Stimulated activated naive CD8-positive, alpha-beta T cell treated with anti-CD3 and anti-CD28 coated beads, Interleukin-15, amount 100 ng/mL, for 72 hours (primary cell): ENCODE data around the gene IL1RN.
A peak's percentile ranks its signal among the peaks of the same experiment; 100 is the strongest.

Source experiments
- ATAC-seq: fragments of 150-1000 bp; cut with Tn5 transposase; 2 replicates; pipeline ENCODE4 v1.10.0; 2021; ENCODE audit warnings: mild to moderate bottlenecking, moderate library complexity
- DNase-seq, 2 donors: peaks; one replicate each; pipeline ENCODE4 v3.0.0; 2021 to 2022
- H3K27ac Mint-ChIP-seq, 2 donors: one replicate each; pipeline ENCODE4 v1.8.0; 2022; ENCODE audit warnings: mild to moderate bottlenecking in 2 of 2, mixed read lengths in 2 of 2, moderate library complexity in 2 of 2
- H3K27me3 Mint-ChIP-seq: one replicate; pipeline ENCODE4 v1.8.0; 2022; ENCODE audit warnings: mixed read lengths
- H3K4me1 Mint-ChIP-seq: one replicate; pipeline ENCODE4 v1.8.0; 2022; ENCODE audit warnings: mild to moderate bottlenecking, mixed read lengths
- H3K4me3 Mint-ChIP-seq, 2 donors: one replicate each; pipeline ENCODE4 v1.8.0; 2022; ENCODE audit warnings: mild to moderate bottlenecking in 2 of 2, mixed read lengths in 2 of 2, moderate library complexity in 1 of 2
- H3K9me3 Mint-ChIP-seq, 2 donors: one replicate each; pipeline ENCODE4 v1.8.0; 2022; ENCODE audit warnings: mixed read lengths in 2 of 2

Gene IL1RN

GRCh38 chr2:113126845-113127645 lies at the start of gene IL1RN:
Gene IL1RN (plus strand): TSS chr2:113127598. CDS start chr2:113127625, 27 bp downstream.
- Mint-ChIP-seq H3K9me3 (no peaks in the 10 kb centered on the region), H3K4me3 (no peak within 1 kb of the TSS), H3K27ac (peak within 1 kb of the TSS in 1 of 2 donors; percentile 76), H3K27me3 (peaks cover 7% of the 10 kb centered on the region), H3K4me1 (peaks cover 43% of the 10 kb centered on the region)
- ATAC-seq = no peak
- DNase-seq = no peak

- ATAC-seq (no peak), DNase-seq (no peak)
- H3K4me1 Mint-ChIP-seq = peaks cover 18% of the 10 kb centered on the region
- no peaks in the 10 kb centered on the region for H3K9me3 Mint-ChIP-seq
- H3K27ac Mint-ChIP-seq = no peak overlapping the region
- no peaks in the 10 kb centered on the region for H3K27me3 Mint-ChIP-seq
- H3K4me3 Mint-ChIP-seq = no peak overlapping the region
These were observed 49.5 kb upstream of the IL1RN start for GRCh38 chr2:113077921-113078320.

- no peak for ATAC-seq
- peaks cover 18% of the 10 kb centered on the region for H3K4me1 Mint-ChIP-seq
- no peaks in the 10 kb centered on the region for H3K9me3 Mint-ChIP-seq
- no peak overlapping the region for H3K27ac Mint-ChIP-seq
- no peak for DNase-seq
- H3K27me3 Mint-ChIP-seq = no peaks in the 10 kb centered on the region
- no peak overlapping the region for H3K4me3 Mint-ChIP-seq
These were observed 49.0 kb upstream of the IL1RN start for GRCh38 chr2:113078350-113078839.

DNA sequence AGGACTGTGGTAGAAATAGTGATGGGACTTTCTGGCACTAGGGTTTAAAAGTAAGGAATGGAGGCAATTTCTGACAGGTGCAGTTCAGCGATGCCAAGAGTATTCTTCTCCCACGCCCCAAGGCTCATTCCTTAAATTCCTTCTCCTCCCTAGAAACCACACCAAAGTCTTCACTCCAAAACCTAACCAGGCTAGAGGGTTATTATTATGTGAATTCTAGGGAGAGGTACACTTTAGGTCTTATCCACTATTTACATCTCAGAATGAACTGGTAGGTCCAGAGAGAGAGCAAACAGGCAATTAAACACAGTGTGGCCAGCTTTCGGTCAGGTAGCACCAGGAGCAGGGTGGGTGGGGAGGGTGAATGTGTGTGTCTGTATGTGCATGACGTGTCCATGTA lies 48.3 kb upstream of the IL1RN start:
- Mint-ChIP-seq H3K27me3 (no peaks in the 10 kb centered on the region), H3K4me3 (no peak overlapping the region), H3K27ac (no peak overlapping the region), H3K9me3 (no peaks in the 10 kb centered on the region), H3K4me1 (peaks cover 15% of the 10 kb centered on the region)
- DNase-seq (no peak), ATAC-seq (no peak)

DNA sequence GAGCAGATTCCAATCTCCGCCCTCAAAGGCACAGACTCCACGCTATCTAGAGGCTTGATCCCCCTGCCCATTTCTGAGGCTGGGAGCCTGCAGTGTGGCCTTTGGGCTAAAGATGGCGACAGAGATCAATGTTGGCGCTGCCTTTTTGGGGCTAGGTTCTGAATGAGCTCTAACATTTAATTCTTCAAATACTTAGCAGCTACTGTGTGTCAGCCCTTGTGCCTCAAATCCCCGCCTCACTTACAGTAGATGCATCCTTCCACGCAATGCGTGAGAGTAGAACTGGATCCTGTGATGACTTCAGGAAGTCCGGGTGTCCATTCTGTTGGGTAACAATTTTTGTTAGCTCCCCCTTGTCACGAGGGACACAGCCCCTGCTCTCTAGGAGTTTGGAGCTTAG lies 47.3 kb upstream of the IL1RN start:
- peaks cover 5% of the 10 kb centered on the region for H3K4me1 Mint-ChIP-seq
- ATAC-seq (peak; percentile 76), DNase-seq (peak; percentile 39 to 45)
- no peaks in the 10 kb centered on the region for H3K27me3 Mint-ChIP-seq
- no peak overlapping the region for H3K27ac Mint-ChIP-seq
- no peak overlapping the region for H3K4me3 Mint-ChIP-seq
- no peaks in the 10 kb centered on the region for H3K9me3 Mint-ChIP-seq

GRCh38 chr2:113081488-113082210 lies 45.7 kb upstream of the IL1RN start:
- DNase-seq = no peak
- no peak overlapping the region for H3K4me3 Mint-ChIP-seq
- no peak for ATAC-seq
- no peaks in the 10 kb centered on the region for H3K9me3 Mint-ChIP-seq
- no peaks in the 10 kb centered on the region for H3K4me1 Mint-ChIP-seq
- H3K27ac Mint-ChIP-seq = peak overlapping the region in 1 of 2 donors; percentile 49
- no peaks in the 10 kb centered on the region for H3K27me3 Mint-ChIP-seq

GRCh38 chr2:113083296-113083695 lies 44.1 kb upstream of the IL1RN start:
- no peaks in the 10 kb centered on the region for H3K9me3 Mint-ChIP-seq
- DNase-seq (no peak), ATAC-seq (no peak)
- peak overlapping the region; percentile 44 to 69 for H3K27ac Mint-ChIP-seq
- no peaks in the 10 kb centered on the region for H3K4me1 Mint-ChIP-seq
- no peak overlapping the region for H3K4me3 Mint-ChIP-seq
- H3K27me3 Mint-ChIP-seq = no peaks in the 10 kb centered on the region

DNA sequence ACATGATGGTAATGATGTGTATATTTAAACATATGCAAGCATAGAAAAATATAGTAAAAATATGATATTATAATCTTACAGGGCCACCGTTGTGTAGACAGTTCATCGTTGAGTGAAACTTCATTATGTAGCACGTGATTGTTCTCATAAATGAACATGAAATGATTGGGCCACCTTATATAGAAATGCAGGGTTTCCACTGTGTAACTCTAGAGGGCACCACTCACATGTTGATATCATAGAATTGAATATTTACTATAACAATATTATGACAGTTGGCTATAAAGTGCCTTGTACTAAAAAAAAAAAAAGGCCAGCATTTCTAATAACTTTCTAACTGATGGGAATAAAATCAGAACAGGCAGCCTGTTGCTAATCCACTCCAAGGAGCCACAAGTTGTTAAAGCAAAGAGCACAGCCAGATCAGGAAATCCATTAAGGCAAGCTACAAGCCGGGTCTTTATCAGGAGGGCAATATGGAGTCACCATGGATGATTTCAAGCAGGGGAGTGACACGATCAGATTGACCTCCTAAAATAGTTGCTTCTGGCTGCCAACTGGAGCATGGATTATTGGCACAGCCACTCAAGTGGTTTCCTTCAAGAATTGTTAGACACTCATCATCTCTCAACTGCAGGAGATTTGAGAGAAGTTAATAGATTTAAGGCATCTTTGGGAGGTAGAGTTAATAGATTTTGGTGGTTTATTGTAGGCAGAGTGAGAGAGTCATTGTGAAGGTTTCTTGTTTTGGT lies 43.0 kb upstream of the IL1RN start:
- H3K27ac Mint-ChIP-seq = no peak overlapping the region
- H3K4me1 Mint-ChIP-seq = no peaks in the 10 kb centered on the region
- H3K9me3 Mint-ChIP-seq = no peaks in the 10 kb centered on the region
- peak; percentile 81 for ATAC-seq
- no peak overlapping the region for H3K4me3 Mint-ChIP-seq
- H3K27me3 Mint-ChIP-seq = no peaks in the 10 kb centered on the region
- no peak for DNase-seq

- H3K27me3 Mint-ChIP-seq = no peaks in the 10 kb centered on the region
- no peaks in the 10 kb centered on the region for H3K4me1 Mint-ChIP-seq
- no peak overlapping the region for H3K27ac Mint-ChIP-seq
- DNase-seq (no peak), ATAC-seq (no peak)
- no peaks in the 10 kb centered on the region for H3K9me3 Mint-ChIP-seq
- H3K4me3 Mint-ChIP-seq = no peak overlapping the region
These were observed 41.9 kb upstream of the IL1RN start for GRCh38 chr2:113085542-113085941.

- Mint-ChIP-seq H3K4me1 (no peaks in the 10 kb centered on the region), H3K27ac (no peak overlapping the region), H3K9me3 (no peaks in the 10 kb centered on the region), H3K4me3 (no peak overlapping the region), H3K27me3 (no peaks in the 10 kb centered on the region)
- DNase-seq (no peak), ATAC-seq (no peak)
These were observed 39.0 kb upstream of the IL1RN start for GRCh38 chr2:113088213-113088992.

- Mint-ChIP-seq H3K9me3 (peaks cover under 1 to 1% of the 10 kb centered on the region in 2 donors), H3K27ac (no peak overlapping the region), H3K4me3 (no peak overlapping the region), H3K4me1 (no peaks in the 10 kb centered on the region), H3K27me3 (no peaks in the 10 kb centered on the region)
- no peak for DNase-seq
- peak; percentile 55 for ATAC-seq
These were observed 37.5 kb upstream of the IL1RN start for GRCh38 chr2:113089916-113090315.

GRCh38 chr2:113091231-113091896 lies 36.0 kb upstream of the IL1RN start:
- Mint-ChIP-seq H3K27ac (no peak overlapping the region), H3K27me3 (no peaks in the 10 kb centered on the region), H3K4me3 (no peak overlapping the region), H3K4me1 (no peaks in the 10 kb centered on the region), H3K9me3 (peaks cover 6 to 8% of the 10 kb centered on the region in 2 donors)
- ATAC-seq = no peak
- DNase-seq = no peak

DNA sequence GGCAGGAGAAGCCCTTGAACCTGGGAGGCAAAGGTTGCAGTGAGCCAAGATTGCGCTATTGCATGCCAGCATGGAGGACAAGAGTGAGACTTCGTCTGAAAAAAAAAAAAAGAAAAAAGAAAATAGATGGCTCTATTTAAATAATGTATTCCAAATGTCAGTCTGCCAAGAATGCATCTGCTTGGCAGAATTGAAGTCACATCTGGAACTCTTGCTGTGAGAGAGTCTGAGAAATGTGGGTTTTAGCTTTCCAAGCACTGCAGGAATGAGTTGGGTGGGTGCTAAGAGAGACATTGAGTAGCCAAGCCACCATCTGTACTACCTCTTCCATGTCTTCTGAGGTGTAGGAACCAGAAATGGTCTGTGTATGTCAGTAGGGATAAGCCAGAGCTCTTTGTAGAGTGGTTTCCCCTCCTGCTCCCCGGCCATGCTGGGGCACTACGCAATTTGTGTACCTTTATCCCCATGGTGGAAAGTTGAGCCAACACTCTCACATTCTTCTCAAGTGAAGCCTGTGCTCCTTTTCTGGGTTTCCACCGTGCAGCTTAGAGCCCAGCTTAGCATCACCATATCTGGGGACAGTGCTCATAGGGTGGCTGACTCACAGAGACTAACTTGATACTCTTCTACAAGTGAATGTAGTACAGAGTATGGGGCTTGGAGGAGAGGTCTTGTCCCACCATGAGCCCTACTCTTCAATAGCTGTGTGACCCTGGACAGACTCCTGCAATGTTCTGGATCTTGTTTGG lies 34.4 kb upstream of the IL1RN start:
- Mint-ChIP-seq H3K4me3 (no peak overlapping the region), H3K27me3 (no peaks in the 10 kb centered on the region), H3K4me1 (peaks cover 16% of the 10 kb centered on the region), H3K27ac (no peak overlapping the region), H3K9me3 (peaks cover 16 to 24% of the 10 kb centered on the region in 2 donors)
- ATAC-seq (no peak), DNase-seq (no peak)

GRCh38 chr2:113093613-113093977 lies 33.8 kb upstream of the IL1RN start:
- Mint-ChIP-seq H3K4me3 (no peak overlapping the region), H3K9me3 (peaks cover 16 to 29% of the 10 kb centered on the region in 2 donors), H3K27ac (no peak overlapping the region), H3K4me1 (peaks cover 21% of the 10 kb centered on the region), H3K27me3 (no peaks in the 10 kb centered on the region)
- no peak for ATAC-seq
- no peak for DNase-seq
